ENCODE data around the gene PPM1L.

DNA sequence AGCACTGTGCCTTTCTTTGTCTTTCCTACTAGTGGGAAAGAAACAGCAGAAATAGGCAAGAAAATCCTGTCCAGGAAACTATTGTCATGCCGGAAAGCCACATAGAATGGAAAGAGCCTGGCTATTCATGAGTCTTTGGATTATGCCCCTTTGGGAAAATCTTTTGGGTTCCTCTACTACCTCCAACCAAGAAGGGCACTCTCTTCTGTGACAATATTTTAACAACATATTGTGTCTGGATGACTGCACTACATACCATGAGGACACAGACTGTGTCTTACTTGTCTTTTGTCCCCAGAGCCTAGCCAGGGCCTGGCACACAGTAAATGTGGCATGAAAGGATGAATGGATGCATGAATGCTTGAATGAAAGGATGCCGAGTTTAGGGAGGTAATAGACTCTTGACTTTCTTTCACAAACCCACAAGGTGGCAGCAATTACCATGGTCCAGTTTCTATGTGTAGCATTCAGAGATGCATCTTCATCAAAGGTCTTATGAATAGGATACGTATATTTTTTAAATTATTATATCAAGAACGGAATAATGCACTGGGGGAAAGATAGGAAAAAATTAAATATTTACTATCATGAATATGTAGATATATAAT lies 48.7 kb upstream of the PPM1L start:
- TF ChIP-seq, protein P1, sequence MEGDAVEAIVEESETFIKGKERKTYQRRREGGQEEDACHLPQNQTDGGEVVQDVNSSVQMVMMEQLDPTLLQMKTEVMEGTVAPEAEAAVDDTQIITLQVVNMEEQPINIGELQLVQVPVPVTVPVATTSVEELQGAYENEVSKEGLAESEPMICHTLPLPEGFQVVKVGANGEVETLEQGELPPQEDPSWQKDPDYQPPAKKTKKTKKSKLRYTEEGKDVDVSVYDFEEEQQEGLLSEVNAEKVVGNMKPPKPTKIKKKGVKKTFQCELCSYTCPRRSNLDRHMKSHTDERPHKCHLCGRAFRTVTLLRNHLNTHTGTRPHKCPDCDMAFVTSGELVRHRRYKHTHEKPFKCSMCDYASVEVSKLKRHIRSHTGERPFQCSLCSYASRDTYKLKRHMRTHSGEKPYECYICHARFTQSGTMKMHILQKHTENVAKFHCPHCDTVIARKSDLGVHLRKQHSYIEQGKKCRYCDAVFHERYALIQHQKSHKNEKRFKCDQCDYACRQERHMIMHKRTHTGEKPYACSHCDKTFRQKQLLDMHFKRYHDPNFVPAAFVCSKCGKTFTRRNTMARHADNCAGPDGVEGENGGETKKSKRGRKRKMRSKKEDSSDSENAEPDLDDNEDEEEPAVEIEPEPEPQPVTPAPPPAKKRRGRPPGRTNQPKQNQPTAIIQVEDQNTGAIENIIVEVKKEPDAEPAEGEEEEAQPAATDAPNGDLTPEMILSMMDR (IDR thresholded peaks at IDR 0.05; ENCODE audit: low read length), result peak; percentile 54
- TF ChIP-seq EZH2 (IDR thresholded peaks at IDR 0.05; ENCODE audit: borderline replicate concordance, low read length), result no peak
